Measurements from ENCODE around the gene CLIC5. TPM values are rescaled to one million over a fixed set of nuclear protein-coding genes. Genes with fewer than 3 reads are reported as not detected.

CLIC5 gene
- total RNA-seq, 4 donors from 2014 or later = 78.6 to 97.0 (median 91.7) TPM

- Histone ChIP-seq H3K9me3 (no peaks in the 10 kb centered on the region), H3K27me3 (no peaks in the 10 kb centered on the region), H3K36me3 (no peaks in the 10 kb centered on the region), H3K4me3 (no peak overlapping the region), H3K27ac (no peak overlapping the region), H3K4me1 (no peaks in the 10 kb centered on the region)
- TF ChIP-seq CTCF (IDR thresholded peaks at IDR 0.05 in 4 of 5, conservative IDR thresholded peaks at IDR 0.05 in 1 of 5) = no peak
- DNase-seq = no peak
- intact Hi-C loops (cut with DNase I; ENCODE audit: low total_unique reads) = no loop called here
- ATAC-seq = no peak
- in situ Hi-C loops (cut with MboI; ENCODE audit: low sequenced_read_pairs in 4 of 4) = no loop called here
These were observed 179.8 kb downstream of the CLIC5 start for GRCh38 chr6:45835721-45836437.

- intact Hi-C loops (cut with DNase I; ENCODE audit: low total_unique reads) (no loop called here), in situ Hi-C loops (cut with MboI; ENCODE audit: low sequenced_read_pairs in 4 of 4) (no loop called here)
- no peaks in the 10 kb centered on the region for H3K4me1 ChIP-seq
- no peaks in the 10 kb centered on the region for H3K36me3 ChIP-seq
- ATAC-seq = no peak
- no peaks in the 10 kb centered on the region for H3K27me3 ChIP-seq
- H3K9me3 ChIP-seq = no peaks in the 10 kb centered on the region
- no peak overlapping the region for H3K27ac ChIP-seq
- DNase-seq = no peak
- TF ChIP-seq POLR2A (IDR thresholded peaks at IDR 0.05) (no peak), CTCF (IDR thresholded peaks at IDR 0.05 in 4 of 5, conservative IDR thresholded peaks at IDR 0.05 in 1 of 5) (no peak)
- H3K4me3 ChIP-seq = no peak overlapping the region
These were observed 183.6 kb downstream of the CLIC5 start for GRCh38 chr6:45832063-45832462.

Other genes starting within 250 kb of the CLIC5 start
- gene ENPP4, start 114.1 kb upstream of the CLIC5 start, total RNA-seq = 10 to 100 TPM; 25.1 to 41.8 (median 33.1) TPM
- gene ENPP5, start 155.1 kb upstream of the CLIC5 start, total RNA-seq = 10 to 100 TPM in 3 of 4 donors, 1 to 10 TPM in 1; 9.9 to 28.3 (median 19.2) TPM